NCI-H69 (cell line): ENCODE measurements around the gene IL1B.

Experiments
- DNase-seq: peaks from one replicate; lab custom pipeline; 2025; lab: John Stamatoyannopoulos, UW

IL1B gene

GRCh38 chr2:112829101-112829960, 7.2 kb downstream of the IL1B start:
- DNase-seq = no peak

- DNase-seq = no peak
Measured at GRCh38 chr2:112828251-112828691, 8.3 kb downstream of the IL1B start.

- DNase-seq = no peak
Measured at GRCh38 chr2:112827604-112828185, 8.9 kb downstream of the IL1B start.

- no peak for DNase-seq
Measured at GRCh38 chr2:112827009-112827408, 9.6 kb downstream of the IL1B start.

- no peak for DNase-seq
Measured at GRCh38 chr2:112825706-112826105, 10.9 kb downstream of the IL1B start.

GRCh38 chr2:112824694-112825085, 11.9 kb downstream of the IL1B start:
- no peak for DNase-seq

GRCh38 chr2:112821682-112822081, 14.9 kb downstream of the IL1B start:
- DNase-seq = no peak

- DNase-seq = no peak
Measured at GRCh38 chr2:112821142-112821541, 15.4 kb downstream of the IL1B start.

GRCh38 chr2:112820343-112820742, 16.2 kb downstream of the IL1B start:
- DNase-seq = no peak

- DNase-seq = no peak
Measured at GRCh38 chr2:112819081-112819480, 17.5 kb downstream of the IL1B start.

GRCh38 chr2:112818094-112818902, 18.3 kb downstream of the IL1B start:
- DNase-seq = no peak

- no peak for DNase-seq
Measured at GRCh38 chr2:112817082-112817689, 19.4 kb downstream of the IL1B start.

GRCh38 chr2:112814278-112814677, 22.3 kb downstream of the IL1B start:
- DNase-seq = no peak

- DNase-seq = no peak
Measured at GRCh38 chr2:112813280-112813966, 23.2 kb downstream of the IL1B start.

- no peak for DNase-seq
Measured at GRCh38 chr2:112812318-112813267, 24.0 kb downstream of the IL1B start.

- no peak for DNase-seq
Measured at GRCh38 chr2:112811841-112812306, 24.7 kb downstream of the IL1B start.

GRCh38 chr2:112811276-112811831, 25.2 kb downstream of the IL1B start:
- no peak for DNase-seq

- no peak for DNase-seq
Measured at GRCh38 chr2:112809112-112809511, 27.5 kb downstream of the IL1B start.

- no peak for DNase-seq
Measured at GRCh38 chr2:112807233-112807807, 29.3 kb downstream of the IL1B start.

- DNase-seq = no peak
Measured at GRCh38 chr2:112805542-112805941, 31.0 kb downstream of the IL1B start.
